ENCODE results near the gene BLM.
A peak's percentile ranks its signal among the peaks of the same experiment; 100 is the strongest.

Gene BLM

DNA sequence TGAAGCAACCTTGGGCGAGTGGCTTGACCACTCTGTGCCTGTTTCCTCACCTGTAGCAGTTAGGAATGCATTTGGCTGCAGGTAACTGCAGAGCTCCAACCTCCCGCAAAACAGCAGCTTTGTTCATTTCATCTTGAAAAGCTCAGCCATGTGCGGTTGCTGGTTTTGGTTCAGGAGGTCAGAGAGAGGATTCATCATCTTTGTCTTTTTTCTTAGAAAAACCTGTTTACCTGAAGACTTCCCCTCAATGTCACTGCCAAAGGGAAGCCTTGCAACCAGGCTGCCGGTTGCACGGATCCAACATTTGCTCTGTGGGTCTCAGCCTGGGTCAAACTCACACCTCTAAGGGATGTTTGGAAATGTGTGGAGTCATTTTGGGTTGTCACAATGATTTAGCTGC lies 134.8 kb downstream of the BLM start:
- TF ChIP-seq MYC (IDR thresholded peaks at IDR 0.05; ENCODE audit: low read depth, low read length) (no peak), POLR2A (IDR thresholded peaks at IDR 0.05; ENCODE audit: extremely low read depth, insufficient read length) (no peak)
- TF ChIP-seq, protein P1, sequence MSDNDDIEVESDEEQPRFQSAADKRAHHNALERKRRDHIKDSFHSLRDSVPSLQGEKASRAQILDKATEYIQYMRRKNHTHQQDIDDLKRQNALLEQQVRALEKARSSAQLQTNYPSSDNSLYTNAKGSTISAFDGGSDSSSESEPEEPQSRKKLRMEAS (IDR thresholded peaks at IDR 0.05; ENCODE audit: low read depth, low read length) = no peak
- TF ChIP-seq, protein P2, sequence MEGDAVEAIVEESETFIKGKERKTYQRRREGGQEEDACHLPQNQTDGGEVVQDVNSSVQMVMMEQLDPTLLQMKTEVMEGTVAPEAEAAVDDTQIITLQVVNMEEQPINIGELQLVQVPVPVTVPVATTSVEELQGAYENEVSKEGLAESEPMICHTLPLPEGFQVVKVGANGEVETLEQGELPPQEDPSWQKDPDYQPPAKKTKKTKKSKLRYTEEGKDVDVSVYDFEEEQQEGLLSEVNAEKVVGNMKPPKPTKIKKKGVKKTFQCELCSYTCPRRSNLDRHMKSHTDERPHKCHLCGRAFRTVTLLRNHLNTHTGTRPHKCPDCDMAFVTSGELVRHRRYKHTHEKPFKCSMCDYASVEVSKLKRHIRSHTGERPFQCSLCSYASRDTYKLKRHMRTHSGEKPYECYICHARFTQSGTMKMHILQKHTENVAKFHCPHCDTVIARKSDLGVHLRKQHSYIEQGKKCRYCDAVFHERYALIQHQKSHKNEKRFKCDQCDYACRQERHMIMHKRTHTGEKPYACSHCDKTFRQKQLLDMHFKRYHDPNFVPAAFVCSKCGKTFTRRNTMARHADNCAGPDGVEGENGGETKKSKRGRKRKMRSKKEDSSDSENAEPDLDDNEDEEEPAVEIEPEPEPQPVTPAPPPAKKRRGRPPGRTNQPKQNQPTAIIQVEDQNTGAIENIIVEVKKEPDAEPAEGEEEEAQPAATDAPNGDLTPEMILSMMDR (IDR thresholded peaks at IDR 0.05; ENCODE audit: low read depth, low read length) = no peak
- no peak overlapping the region for H3K4me3 ChIP-seq (ENCODE audit: low read depth, low read length)
- no peak for DNase-seq (ENCODE audit: low read depth)

DNA sequence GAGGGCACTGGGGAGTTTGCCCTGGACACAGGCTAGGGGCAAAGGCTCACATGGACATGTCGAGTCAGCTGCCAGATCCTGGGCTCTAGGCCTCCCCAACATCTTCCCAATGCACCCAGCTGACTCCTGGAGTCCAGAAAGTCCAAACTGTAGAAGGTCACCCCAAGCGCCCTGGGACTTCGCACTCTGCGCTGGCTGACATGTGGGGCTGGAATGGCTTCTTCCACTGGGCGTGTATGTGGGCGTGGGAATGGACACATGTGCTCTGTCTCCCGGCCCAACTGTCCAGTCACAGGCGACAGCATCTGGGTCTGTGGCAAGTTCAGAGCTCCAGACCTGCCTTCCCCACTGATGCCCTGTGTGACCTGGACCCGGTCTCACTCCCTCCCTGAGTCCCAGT lies 138.0 kb downstream of the BLM start:
- no peak overlapping the region for H3K4me3 ChIP-seq (ENCODE audit: low read depth, low read length)
- no peak for DNase-seq (ENCODE audit: low read depth)
- TF ChIP-seq, protein P2 (IDR thresholded peaks at IDR 0.05; ENCODE audit: low read depth, low read length) = no peak
- TF ChIP-seq POLR2A (IDR thresholded peaks at IDR 0.05; ENCODE audit: extremely low read depth, insufficient read length) = no peak

DNA sequence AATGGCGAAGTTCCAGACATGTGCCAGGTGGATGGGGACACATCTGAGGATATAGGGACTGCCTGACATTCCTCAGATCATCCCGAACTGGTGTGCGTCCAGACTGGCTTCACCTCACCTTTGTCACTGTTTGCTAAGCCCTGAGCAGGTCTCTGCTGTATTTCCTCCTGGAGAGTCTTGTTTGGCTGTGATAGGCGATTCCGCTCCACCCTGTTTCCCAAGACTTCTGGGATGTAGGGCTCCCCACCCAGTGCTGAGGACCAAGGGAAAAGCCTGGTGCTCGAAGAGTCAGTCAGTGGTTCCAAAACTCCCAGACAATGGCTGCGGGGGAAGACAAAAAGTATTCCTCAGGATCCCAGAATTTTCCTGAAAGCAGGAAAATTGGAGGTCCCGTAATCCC lies 140.2 kb downstream of the BLM start:
- H3K4me3 ChIP-seq (ENCODE audit: low read depth, low read length) = no peak overlapping the region
- no peak for TF ChIP-seq MYC (IDR thresholded peaks at IDR 0.05; ENCODE audit: low read depth, low read length)
- TF ChIP-seq, protein P2 (IDR thresholded peaks at IDR 0.05; ENCODE audit: low read depth, low read length) = no peak
- no peak for TF ChIP-seq POLR2A (IDR thresholded peaks at IDR 0.05; ENCODE audit: extremely low read depth, insufficient read length)
- TF ChIP-seq, protein P1 (IDR thresholded peaks at IDR 0.05; ENCODE audit: low read depth, low read length) = no peak
- DNase-seq (ENCODE audit: low read depth) = no peak

DNA sequence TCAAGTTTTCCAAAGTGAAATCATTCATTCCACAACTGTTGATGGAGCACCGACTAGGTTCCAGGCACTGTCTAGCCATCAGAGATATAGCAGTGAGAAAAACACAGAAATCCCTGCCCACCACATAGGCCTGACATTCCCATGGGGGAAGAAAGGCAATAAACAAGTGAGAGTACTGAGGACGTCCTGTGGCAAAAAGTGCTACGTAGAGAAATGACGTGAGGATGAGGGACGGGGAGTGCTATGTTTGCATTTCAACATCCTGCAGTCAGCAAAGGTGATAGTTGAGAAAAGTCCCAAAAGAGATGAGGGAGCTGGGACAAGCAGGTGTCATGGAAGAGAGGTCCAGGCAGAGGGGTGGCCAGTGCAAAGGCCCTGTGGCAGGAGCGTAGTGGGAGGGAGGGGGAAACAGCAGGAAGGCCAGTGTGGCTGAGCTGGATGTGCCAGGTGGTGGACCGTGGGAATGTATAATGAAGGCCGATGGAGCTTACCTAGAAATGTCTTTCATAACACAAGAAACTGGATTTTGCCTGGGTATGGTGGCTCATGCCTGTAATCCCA lies 140.8 kb downstream of the BLM start:
- no peak for DNase-seq (ENCODE audit: low read depth)
- H3K4me3 ChIP-seq (ENCODE audit: low read depth, low read length) = no peak overlapping the region
- TF ChIP-seq, protein P1 (IDR thresholded peaks at IDR 0.05; ENCODE audit: low read depth, low read length) = no peak
- TF ChIP-seq MYC (IDR thresholded peaks at IDR 0.05; ENCODE audit: low read depth, low read length) (no peak), POLR2A (IDR thresholded peaks at IDR 0.05; ENCODE audit: extremely low read depth, insufficient read length) (no peak)
- TF ChIP-seq, protein P2 (IDR thresholded peaks at IDR 0.05; ENCODE audit: low read depth, low read length) = no peak

DNA sequence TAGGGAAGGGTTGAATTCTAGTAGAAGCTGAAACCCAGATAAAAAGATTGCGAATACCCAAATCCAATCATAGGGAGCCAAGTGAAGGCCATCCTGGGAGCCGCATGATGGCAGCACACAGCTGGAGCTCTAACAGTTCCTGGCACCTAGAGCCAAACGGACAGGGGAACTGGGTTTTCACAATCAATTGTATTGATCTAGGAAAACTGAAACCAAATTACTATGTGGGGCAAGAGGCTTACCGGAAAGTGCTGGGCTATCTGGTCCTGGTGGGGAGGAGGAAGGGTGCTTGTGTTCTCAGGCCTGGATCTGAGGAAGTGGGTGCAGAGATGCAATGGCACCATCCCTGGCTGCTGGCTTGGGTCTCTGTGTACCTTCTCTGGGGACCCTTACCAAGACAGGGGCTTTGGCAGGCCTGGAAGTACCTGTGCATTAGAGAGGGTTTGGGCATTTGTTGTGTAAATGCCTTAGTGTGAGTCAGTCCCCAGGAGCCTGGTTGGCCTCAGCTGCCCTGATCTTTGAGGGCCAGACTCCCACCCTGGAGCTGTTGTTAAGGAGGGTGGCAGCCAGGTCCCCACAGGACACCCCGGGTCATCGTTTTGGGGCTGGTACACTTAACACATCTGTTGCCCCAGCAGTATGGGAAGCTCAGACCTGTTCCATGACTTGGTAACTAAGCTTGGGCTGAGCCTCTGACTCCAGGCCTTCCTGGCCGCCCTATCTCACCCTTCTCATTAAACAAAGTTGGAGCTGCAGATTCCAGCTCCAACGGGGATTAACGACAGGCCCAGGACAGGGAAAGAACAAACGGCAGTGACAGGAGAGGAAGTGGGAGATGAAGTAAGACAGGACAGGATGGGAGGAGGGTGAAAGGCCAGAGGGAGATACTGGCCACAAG lies 142.3 kb downstream of the BLM start:
- TF ChIP-seq, protein P2 (IDR thresholded peaks at IDR 0.05; ENCODE audit: low read depth, low read length) = no peak
- TF ChIP-seq, protein P1 (IDR thresholded peaks at IDR 0.05; ENCODE audit: low read depth, low read length) = no peak
- no peak for TF ChIP-seq POLR2A (IDR thresholded peaks at IDR 0.05; ENCODE audit: extremely low read depth, insufficient read length)
- TF ChIP-seq MYC (IDR thresholded peaks at IDR 0.05; ENCODE audit: low read depth, low read length) = no peak
- peak; percentile 56 for DNase-seq (ENCODE audit: low read depth)
- H3K4me3 ChIP-seq (ENCODE audit: low read depth, low read length) = no peak overlapping the region

All from NB4 (cell line).